Activated CD4-positive, alpha-beta T cell treated with anti-CD3 and anti-CD28 coated beads, Interleukin-2, amount 50 U/mL, for 48 hours (primary cell): Measurements from ENCODE around the gene ZNF141.
"Not testable (repeated sequence)": the region's sequence is repeated elsewhere in the genome, so short reads cannot be mapped to it uniquely, and the experiment has no call there.

ENCODE experiments used
- DNase-seq, 2 experiments: peaks; one replicate each; pipeline ENCODE4 v3.0.0-alpha.2; 2020

ZNF141 gene

GRCh38 chr4:337143-337931 is at the start of gene ZNF141:
Gene ZNF141 (plus strand): TSS chr4:337814. CDS start chr4:337984, 170 bp downstream.
- peak; percentile 90 to 92 for DNase-seq

DNA sequence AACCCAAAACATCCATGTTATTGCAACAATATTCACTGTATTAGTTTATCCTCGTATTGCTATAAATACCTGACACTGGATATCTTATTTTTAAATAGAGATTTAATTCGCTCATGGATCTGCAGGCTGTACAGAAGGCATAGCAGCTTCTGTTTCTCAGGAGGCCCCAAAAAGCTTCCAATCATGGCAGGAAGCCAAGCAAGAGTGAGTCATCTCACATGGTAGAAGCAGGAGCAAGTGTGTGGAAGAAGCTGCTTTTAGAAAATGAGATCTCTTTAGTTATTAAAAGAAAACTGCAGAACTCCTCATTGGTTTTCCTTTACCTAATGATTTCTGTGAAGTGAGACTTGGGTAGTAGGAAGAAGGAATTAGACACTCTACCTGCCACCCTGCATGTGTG is 48.7 kb upstream of the ZNF141 start:
- DNase-seq: no peak

DNA sequence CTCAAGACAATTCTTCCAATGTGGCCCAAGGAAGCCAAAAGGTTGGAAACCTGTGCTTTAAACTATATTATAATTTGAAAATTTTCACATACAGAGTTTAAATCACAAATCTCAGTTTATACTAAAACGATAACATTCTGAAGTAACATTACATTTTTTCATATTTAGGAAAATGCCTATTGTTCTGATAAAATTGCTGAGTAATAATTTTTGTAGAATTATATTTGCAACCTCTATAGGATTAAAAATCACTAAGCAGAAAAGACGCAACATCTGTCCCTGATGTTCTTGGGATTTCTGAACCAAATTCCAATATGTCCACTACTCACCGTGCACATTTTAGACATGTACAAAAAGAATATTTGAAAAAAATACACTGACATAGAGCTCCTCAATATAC is 42.9 kb upstream of the ZNF141 start:
- DNase-seq: no peak

DNA sequence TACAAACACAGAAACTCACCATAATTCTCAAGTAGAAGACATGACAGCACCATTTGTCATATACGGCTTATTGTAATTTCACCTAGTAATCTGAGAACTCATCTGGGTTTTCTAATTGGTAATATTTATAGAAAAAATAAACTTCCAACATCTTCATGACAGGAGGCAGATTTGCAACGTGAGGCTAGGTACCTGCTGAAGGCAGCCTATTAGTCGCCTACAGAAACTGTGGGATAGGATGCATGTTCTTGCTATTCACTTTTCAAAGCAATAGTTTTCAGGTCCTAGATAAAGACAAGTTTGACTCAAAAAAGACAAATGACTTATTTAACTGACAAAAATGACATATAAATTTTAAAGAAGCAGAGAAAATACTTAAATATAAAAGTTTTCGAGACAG is 35.2 kb upstream of the ZNF141 start:
- DNase-seq: no peak

- DNase-seq: not testable (repeated sequence)
Measured at GRCh38 chr4:304516-304915, 33.1 kb upstream of the ZNF141 start.

DNA sequence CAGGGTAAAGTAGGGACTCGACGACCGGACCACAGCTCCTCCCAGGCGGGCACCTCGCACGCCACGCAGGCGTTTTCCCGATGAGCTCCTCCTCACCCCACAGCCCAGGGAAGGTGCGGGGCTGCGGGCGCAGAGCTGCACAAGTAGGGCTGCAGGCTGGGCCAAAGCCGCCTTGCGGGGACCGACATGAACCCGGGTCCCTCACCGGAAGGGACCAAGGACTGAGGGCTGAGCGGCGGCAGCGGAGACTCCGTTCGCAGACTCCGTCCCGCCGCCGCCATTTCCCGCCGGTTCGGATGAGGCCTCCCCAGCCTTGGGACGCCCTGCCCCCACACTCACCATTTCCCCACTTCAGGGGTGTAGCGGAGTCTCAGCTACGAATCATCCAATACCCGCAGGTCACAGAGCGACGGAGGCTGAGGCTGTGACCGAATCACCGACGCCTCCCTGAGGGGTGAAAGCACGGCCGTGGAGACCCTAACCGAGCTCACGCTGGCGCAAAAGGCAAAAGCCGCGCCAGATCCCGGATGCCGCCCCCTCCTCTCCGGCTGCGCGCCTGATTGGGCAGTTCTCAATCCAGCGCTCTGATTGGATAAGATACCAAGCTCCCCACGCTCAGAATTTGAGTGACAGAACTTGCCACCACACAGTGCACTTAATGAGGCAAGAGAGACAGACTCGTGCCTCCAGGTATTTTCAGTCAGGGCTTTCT is 32.5 kb upstream of the ZNF141 start, which contains the start of gene ZNF732:
Gene ZNF732, minus strand, starts transcription at position 506 of the 712 bp plus-strand sequence. Its CDS starts 164 bp downstream, at position 342.
- DNase-seq: no peak

- no peak for DNase-seq
Measured at GRCh38 chr4:306551-306961, 31.1 kb upstream of the ZNF141 start.

- no peak for DNase-seq
Measured at GRCh38 chr4:309807-310206, 27.8 kb upstream of the ZNF141 start.

- no peak for DNase-seq
Measured at GRCh38 chr4:314296-314903, 23.2 kb upstream of the ZNF141 start.

- no peak for DNase-seq
Measured at GRCh38 chr4:328729-329128, 8.9 kb upstream of the ZNF141 start.

- DNase-seq: no peak
Measured at GRCh38 chr4:335515-335914, 2.1 kb upstream of the ZNF141 start.

GRCh38 chr4:336099-336892 is 1.3 kb upstream of the ZNF141 start:
- DNase-seq: no peak

- no peak for DNase-seq
Measured at GRCh38 chr4:336893-337142, 796 bp upstream of the ZNF141 start.

GRCh38 chr4:337932-338758 is 531 bp downstream of the ZNF141 start:
- peak; percentile 55 to 68 for DNase-seq

- DNase-seq: no peak
Measured at GRCh38 chr4:338759-339097, 1.1 kb downstream of the ZNF141 start.

DNA sequence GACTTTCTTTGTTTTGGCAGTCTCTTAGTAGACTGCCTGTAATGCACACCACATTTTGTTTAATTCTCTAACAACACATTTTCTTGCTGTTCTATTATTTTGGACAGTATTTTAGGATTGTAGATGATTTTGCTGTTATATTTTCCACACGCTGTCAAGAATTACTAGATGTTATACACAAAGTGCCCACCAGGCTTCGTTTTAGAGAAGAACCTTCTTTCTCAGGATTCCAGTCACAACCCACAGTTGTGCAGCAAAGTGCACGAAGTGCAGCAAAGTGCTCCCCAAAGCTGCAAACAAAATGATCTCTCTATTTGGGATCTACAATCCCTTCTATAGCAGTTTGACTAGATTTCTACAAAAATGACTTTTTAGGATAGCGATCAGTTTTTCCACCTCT is 2.4 kb downstream of the ZNF141 start:
- no peak for DNase-seq

GRCh38 chr4:373062-373839 is 35.6 kb downstream of the ZNF141 start:
- DNase-seq: no peak

GRCh38 chr4:374298-375160 is 36.9 kb downstream of the ZNF141 start:
- no peak for DNase-seq

GRCh38 chr4:384311-385010 is 46.8 kb downstream of the ZNF141 start:
- DNase-seq: no peak
